H9 (cell line): ENCODE data around the gene JTB. TPM values are rescaled to one million over a fixed set of nuclear protein-coding genes. Genes with fewer than 3 reads are reported as not detected.

Experiments
- DNase-seq: peaks from one replicate; pipeline ENCODE4 v3.0.0-alpha.2; 2017
- H2AFZ ChIP-seq: one replicate; pipeline ENCODE4 v1.6.1; 2013; ENCODE audit warnings: mild to moderate bottlenecking, low read length, control low read depth, moderate library complexity
- H2AK5ac ChIP-seq: 2 replicates; pipeline ENCODE4 v1.6.1; 2013; ENCODE audit warnings: low read length, control low read depth, mixed read lengths; ENCODE audit not compliant: insufficient read length
- H2BK120ac ChIP-seq: one replicate; pipeline ENCODE4 v1.6.1; 2013; ENCODE audit warnings: low read depth, mild to moderate bottlenecking, low read length, control low read depth, inconsistent platforms; ENCODE audit not compliant: poor library complexity, severe bottlenecking
- H2BK12ac ChIP-seq: 2 replicates; pipeline ENCODE4 v1.6.1; 2013; ENCODE audit warnings: low read length, control low read depth, mixed read lengths, low read depth; ENCODE audit not compliant: insufficient read length
- H2BK15ac ChIP-seq: 2 replicates; pipeline ENCODE4 v1.6.1; 2013; ENCODE audit warnings: low read depth, low read length, control low read depth
- H2BK20ac ChIP-seq: one replicate; pipeline ENCODE4 v1.6.1; 2013; ENCODE audit warnings: low read depth, mild to moderate bottlenecking, low read length, control low read depth, inconsistent platforms; ENCODE audit not compliant: poor library complexity, severe bottlenecking
- H2BK5ac ChIP-seq: 2 replicates; pipeline ENCODE4 v1.6.1; 2013; ENCODE audit warnings: low read length, control low read depth, mixed read lengths; ENCODE audit not compliant: insufficient read length
- H3K14ac ChIP-seq: 2 replicates; pipeline ENCODE4 v1.6.1; 2013; ENCODE audit warnings: low read length, control low read depth; ENCODE audit not compliant: insufficient read depth
- H3K18ac ChIP-seq: 2 replicates; pipeline ENCODE4 v1.6.1; 2013; ENCODE audit warnings: low read depth, mild to moderate bottlenecking, mixed read lengths, low read length, control low read depth; ENCODE audit not compliant: insufficient read length
- H3K23ac ChIP-seq: 2 replicates; pipeline ENCODE4 v1.6.1; 2013; ENCODE audit warnings: low read length, control low read depth, mixed read lengths, low read depth; ENCODE audit not compliant: insufficient read length
- H3K23me2 ChIP-seq: 2 replicates; pipeline ENCODE4 v1.6.1; 2013; ENCODE audit warnings: low read depth, mild to moderate bottlenecking, mixed read lengths, low read length, control low read depth; ENCODE audit not compliant: insufficient read length, poor library complexity, severe bottlenecking
- H3K27ac ChIP-seq: 2 replicates; pipeline ENCODE4 v1.5.1; 2013; ENCODE audit warnings: low read length, control low read depth, mixed read lengths, low read depth; ENCODE audit not compliant: insufficient read length
- H3K27me3 ChIP-seq: 2 replicates; pipeline ENCODE4 v1.6.1; 2013; ENCODE audit warnings: low read length, control low read depth, inconsistent platforms; ENCODE audit not compliant: insufficient read depth
- H3K4ac ChIP-seq: 2 replicates; pipeline ENCODE4 v1.6.1; 2013; ENCODE audit warnings: low read depth, mild to moderate bottlenecking, control low read depth, inconsistent platforms, low read length, moderate library complexity
- H3K4me1 ChIP-seq: 2 replicates; pipeline ENCODE4 v1.6.1; 2013; ENCODE audit warnings: low read length, control low read depth, inconsistent platforms; ENCODE audit not compliant: insufficient read depth
- H3K4me2 ChIP-seq: 2 replicates; pipeline ENCODE4 v1.6.1; 2013; ENCODE audit warnings: low read length, control low read depth, mixed read lengths; ENCODE audit not compliant: insufficient read length, insufficient read depth
- H3K56ac ChIP-seq: 2 replicates; pipeline ENCODE4 v1.6.1; 2013; ENCODE audit warnings: low read depth, mild to moderate bottlenecking, mixed read lengths, low read length, control low read depth; ENCODE audit not compliant: insufficient read length
- H3K79me1 ChIP-seq: 2 replicates; pipeline ENCODE4 v1.6.1; 2013; ENCODE audit warnings: low read depth, mild to moderate bottlenecking, moderate library complexity, low read length, control low read depth, inconsistent platforms; ENCODE audit not compliant: insufficient read depth, poor library complexity, severe bottlenecking
- H3K79me2 ChIP-seq: 2 replicates; pipeline ENCODE4 v1.6.1; 2013; ENCODE audit warnings: low read length, control low read depth, inconsistent platforms; ENCODE audit not compliant: insufficient read depth
- H3K9ac ChIP-seq: 2 replicates; pipeline ENCODE4 v1.6.1; 2013; ENCODE audit warnings: low read length, control low read depth, mixed read lengths; ENCODE audit not compliant: insufficient read length; ENCODE audit errors: extremely low read depth
- H3K9me3 ChIP-seq: one replicate; pipeline ENCODE4 v1.6.1; 2013; ENCODE audit warnings: low read depth, low read length, inconsistent platforms; ENCODE audit not compliant: control insufficient read depth
- H3T11ph ChIP-seq: one replicate; pipeline ENCODE4 v1.6.1; 2013; ENCODE audit warnings: mild to moderate bottlenecking, low read length, control low read depth, inconsistent platforms
- H4K20me1 ChIP-seq: one replicate; pipeline ENCODE4 v1.6.1; 2013; ENCODE audit not compliant: control insufficient read depth, insufficient read length, insufficient read depth
- H4K5ac ChIP-seq: 2 replicates; pipeline ENCODE4 v1.6.1; 2013; ENCODE audit warnings: low read depth, mild to moderate bottlenecking, mixed read lengths, low read length, control low read depth; ENCODE audit not compliant: insufficient read length
- H4K8ac ChIP-seq: replicated peaks from 2 replicates; pipeline ENCODE4 v1.6.1; 2013; ENCODE audit warnings: low read length, control low read depth, mixed read lengths, low read depth; ENCODE audit not compliant: insufficient read length
- H4K91ac ChIP-seq: 2 replicates; pipeline ENCODE4 v1.6.1; 2013; ENCODE audit warnings: low read depth, mild to moderate bottlenecking, moderate library complexity, mixed read lengths, low read length, control low read depth; ENCODE audit not compliant: insufficient read length
- H3K27ac Mint-ChIP-seq, 3 experiments: 2 replicates in 2 of 3; 3 replicates in 1 of 3; pipeline ENCODE4 v1.8.0; 2020 to 2021; ENCODE audit warnings: mixed read lengths in 3 of 3, mild to moderate bottlenecking in 1 of 3, moderate library complexity in 1 of 3
- H3K27me3 Mint-ChIP-seq: 2 replicates; pipeline ENCODE4 v1.8.0; 2021; ENCODE audit warnings: low read depth, mild to moderate bottlenecking, moderate library complexity, mixed read lengths
- H3K36me3 Mint-ChIP-seq, 3 experiments: 2 replicates in 2 of 3; 3 replicates in 1 of 3; pipeline ENCODE4 v1.8.0; 2020 to 2021; ENCODE audit warnings: low read depth in 3 of 3, mixed read lengths in 3 of 3; ENCODE audit not compliant: insufficient read depth in 1 of 3
- H3K4me1 Mint-ChIP-seq, 2 experiments: 2 replicates each; pipeline ENCODE4 v1.8.0; 2020; ENCODE audit warnings: mixed read lengths in 2 of 2
- H3K4me3 Mint-ChIP-seq, 2 experiments: 2 replicates in 1 of 2; 3 replicates in 1 of 2; pipeline ENCODE4 v1.8.0; 2020 to 2021; ENCODE audit warnings: mild to moderate bottlenecking in 2 of 2, mixed read lengths in 2 of 2, moderate library complexity in 1 of 2
- H3K9me3 Mint-ChIP-seq, 2 experiments: 2 replicates in 1 of 2; 3 replicates in 1 of 2; pipeline ENCODE4 v1.8.0; 2020; ENCODE audit warnings: mild to moderate bottlenecking in 2 of 2, mixed read lengths in 2 of 2, moderate library complexity in 1 of 2
- WGBS: extraction: QIAGEN DNeasy Blood & Tissue Kit; methylation state at CpG from one replicate; pipeline ENCODE4 v1.1.7; 2013; ENCODE audit warnings: missing lambda C conversion rate, low lambda C conversion rate, mixed read lengths; ENCODE audit not compliant: insufficient read length; ENCODE audit errors: extremely low coverage; 5-methylcytosine and 5-hydroxymethylcytosine counted together
- total RNA-seq: library from RNA; stranded (reverse); gene quantifications from 2 replicates; pipeline ENCODE4 v1.2.1, GENCODE V29; 2021
- TF ChIP-seq, protein P1 (sequence below): fragments of 200-600 bp; sonication (generic); conservative IDR thresholded peaks from 3 replicates; pipeline ENCODE4 v1.8.0; 2021; ENCODE audit warnings: antibody characterized with exemption, mild to moderate bottlenecking

The JTB gene
- total RNA-seq, 1 experiment from 2014 or later: 85.4 TPM

DNA sequence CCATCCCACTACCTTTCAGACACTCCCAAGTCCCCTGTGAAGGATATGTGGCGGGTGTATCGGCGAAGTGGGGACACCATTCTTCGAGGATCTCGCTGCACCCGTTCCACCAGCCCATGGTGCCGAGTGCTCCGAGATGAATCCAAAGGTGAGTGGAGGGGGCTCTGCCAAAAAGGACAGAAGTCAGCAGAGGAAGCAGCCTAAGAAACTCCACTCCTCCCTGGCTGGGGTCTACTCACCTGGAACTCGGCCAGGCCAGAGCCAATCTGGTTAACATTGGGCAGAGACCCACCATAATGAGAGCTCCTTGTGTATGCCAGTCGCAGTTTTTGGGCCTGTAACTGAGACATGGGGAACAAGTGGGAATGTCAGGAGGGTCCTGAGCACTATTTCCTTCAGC, 22.6 kb downstream of the JTB start:
- H3K27me3 Mint-ChIP-seq: no peaks in the 10 kb centered on the region
- Histone ChIP-seq H3K9ac (no peak overlapping the region), H3K79me2 (peaks cover 28% of the 10 kb centered on the region), H2BK15ac (no peak overlapping the region), H4K8ac (no peak overlapping the region), H3K27ac (no peak overlapping the region), H4K20me1 (peaks cover 2% of the 10 kb centered on the region), H3K9me3 (no peaks in the 10 kb centered on the region), H3T11ph (no peak overlapping the region), H2BK20ac (no peak overlapping the region), H3K23me2 (peaks cover 6% of the 10 kb centered on the region), H2AFZ (no peak overlapping the region), H4K91ac (no peak overlapping the region), H2BK120ac (no peak overlapping the region), H4K5ac (no peak overlapping the region), H2BK5ac (no peak overlapping the region), H3K18ac (no peak overlapping the region), H2AK5ac (no peak overlapping the region), H3K4ac (no peak overlapping the region), H2BK12ac (no peak overlapping the region), H3K23ac (no peak overlapping the region), H3K4me1 (no peaks in the 10 kb centered on the region), H3K27me3 (no peaks in the 10 kb centered on the region), H3K56ac (no peak overlapping the region), H3K79me1 (peaks cover 13% of the 10 kb centered on the region), H3K4me2 (no peak overlapping the region), H3K14ac (no peak overlapping the region)
- TF ChIP-seq, protein P1, sequence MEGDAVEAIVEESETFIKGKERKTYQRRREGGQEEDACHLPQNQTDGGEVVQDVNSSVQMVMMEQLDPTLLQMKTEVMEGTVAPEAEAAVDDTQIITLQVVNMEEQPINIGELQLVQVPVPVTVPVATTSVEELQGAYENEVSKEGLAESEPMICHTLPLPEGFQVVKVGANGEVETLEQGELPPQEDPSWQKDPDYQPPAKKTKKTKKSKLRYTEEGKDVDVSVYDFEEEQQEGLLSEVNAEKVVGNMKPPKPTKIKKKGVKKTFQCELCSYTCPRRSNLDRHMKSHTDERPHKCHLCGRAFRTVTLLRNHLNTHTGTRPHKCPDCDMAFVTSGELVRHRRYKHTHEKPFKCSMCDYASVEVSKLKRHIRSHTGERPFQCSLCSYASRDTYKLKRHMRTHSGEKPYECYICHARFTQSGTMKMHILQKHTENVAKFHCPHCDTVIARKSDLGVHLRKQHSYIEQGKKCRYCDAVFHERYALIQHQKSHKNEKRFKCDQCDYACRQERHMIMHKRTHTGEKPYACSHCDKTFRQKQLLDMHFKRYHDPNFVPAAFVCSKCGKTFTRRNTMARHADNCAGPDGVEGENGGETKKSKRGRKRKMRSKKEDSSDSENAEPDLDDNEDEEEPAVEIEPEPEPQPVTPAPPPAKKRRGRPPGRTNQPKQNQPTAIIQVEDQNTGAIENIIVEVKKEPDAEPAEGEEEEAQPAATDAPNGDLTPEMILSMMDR: no peak
- WGBS: no CpG with 5 or more reads among the region's 10 CpGs
- H3K4me1 Mint-ChIP-seq: peaks cover 23% of the 10 kb centered on the region in 2 experiments
- DNase-seq: no peak
- no peaks in the 10 kb centered on the region for H3K9me3 Mint-ChIP-seq
- H3K4me3 Mint-ChIP-seq: no peak overlapping the region
- H3K27ac Mint-ChIP-seq: no peak overlapping the region; a peak in 1 of 7 replicates
- H3K36me3 Mint-ChIP-seq: peaks cover 22 to 48% (median 29%) of the 10 kb centered on the region in 3 experiments; a peak in 6 of 7 replicates
